NCI-H2227 treated with DMSO at 0.1 percent for 48 hours (cell line): ENCODE data around the gene CPPED1.
"Not testable (repeated sequence)": the region's sequence is repeated elsewhere in the genome, so short reads cannot be mapped to it uniquely, and the experiment has no call there.

Source experiments
- DNase-seq: peaks from one replicate; lab custom pipeline; 2025; lab: John Stamatoyannopoulos, UW

The CPPED1 gene

GRCh38 chr16:12766208-12766607, 37.5 kb downstream of the CPPED1 start:
- DNase-seq, result not testable (repeated sequence)

GRCh38 chr16:12764813-12765488, 38.7 kb downstream of the CPPED1 start:
- no peak for DNase-seq

DNA sequence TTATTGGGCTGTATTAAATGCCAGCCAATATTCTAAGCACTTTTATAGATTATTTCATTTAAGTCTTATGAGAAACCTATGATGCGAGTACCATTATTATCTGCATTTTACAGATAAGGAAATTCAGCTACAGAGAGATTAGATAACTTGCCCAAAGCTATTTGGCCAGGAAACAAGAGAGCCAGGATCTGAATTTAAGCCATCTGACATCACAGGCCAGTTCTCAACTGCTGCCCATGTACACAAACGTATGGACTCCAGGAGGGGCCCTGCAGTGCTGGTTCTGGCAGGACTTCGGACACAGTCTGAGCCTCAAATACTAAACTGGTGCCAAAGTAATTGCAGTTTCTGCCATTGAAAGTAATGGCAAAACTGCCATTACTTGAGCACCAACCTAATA, 40.2 kb downstream of the CPPED1 start:
- DNase-seq, result no peak

DNA sequence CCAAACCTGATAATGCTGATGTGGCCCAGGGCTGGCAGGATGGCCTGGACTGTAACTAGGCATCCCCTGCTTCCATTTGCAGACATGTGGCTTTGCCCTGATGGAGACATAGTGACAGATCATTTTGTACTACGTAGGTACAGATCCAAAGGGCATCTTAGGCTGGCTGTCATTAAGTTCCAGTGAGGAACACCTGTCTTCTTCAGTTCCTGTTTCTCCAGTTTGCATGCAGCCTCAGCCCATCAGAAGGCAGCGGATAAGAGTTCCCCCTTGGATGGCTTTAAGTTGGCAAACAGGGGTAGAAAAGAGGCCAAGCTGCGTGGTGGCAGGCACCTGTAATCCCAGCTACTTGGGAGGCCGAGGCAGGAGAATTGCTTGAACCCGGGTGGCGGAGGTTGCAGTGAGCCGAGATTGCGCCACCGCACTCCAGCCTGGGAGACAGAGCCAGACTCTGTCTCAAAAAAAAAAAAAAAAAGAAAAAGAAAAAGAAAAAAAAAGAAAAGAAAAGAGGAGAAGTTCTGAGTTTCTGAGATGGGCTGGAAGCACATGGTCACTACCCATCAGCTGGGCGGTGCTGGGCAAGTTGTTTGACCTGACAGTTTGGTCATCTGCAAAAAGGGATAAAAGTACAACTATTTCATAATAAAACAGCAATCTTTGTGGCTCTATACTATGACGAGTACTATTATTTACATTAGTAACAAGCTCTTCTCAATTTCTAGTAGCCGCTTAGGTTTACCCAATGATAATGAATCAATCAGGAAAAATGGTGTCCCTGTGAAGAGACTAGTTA, 42.7 kb downstream of the CPPED1 start:
- no peak for DNase-seq

DNA sequence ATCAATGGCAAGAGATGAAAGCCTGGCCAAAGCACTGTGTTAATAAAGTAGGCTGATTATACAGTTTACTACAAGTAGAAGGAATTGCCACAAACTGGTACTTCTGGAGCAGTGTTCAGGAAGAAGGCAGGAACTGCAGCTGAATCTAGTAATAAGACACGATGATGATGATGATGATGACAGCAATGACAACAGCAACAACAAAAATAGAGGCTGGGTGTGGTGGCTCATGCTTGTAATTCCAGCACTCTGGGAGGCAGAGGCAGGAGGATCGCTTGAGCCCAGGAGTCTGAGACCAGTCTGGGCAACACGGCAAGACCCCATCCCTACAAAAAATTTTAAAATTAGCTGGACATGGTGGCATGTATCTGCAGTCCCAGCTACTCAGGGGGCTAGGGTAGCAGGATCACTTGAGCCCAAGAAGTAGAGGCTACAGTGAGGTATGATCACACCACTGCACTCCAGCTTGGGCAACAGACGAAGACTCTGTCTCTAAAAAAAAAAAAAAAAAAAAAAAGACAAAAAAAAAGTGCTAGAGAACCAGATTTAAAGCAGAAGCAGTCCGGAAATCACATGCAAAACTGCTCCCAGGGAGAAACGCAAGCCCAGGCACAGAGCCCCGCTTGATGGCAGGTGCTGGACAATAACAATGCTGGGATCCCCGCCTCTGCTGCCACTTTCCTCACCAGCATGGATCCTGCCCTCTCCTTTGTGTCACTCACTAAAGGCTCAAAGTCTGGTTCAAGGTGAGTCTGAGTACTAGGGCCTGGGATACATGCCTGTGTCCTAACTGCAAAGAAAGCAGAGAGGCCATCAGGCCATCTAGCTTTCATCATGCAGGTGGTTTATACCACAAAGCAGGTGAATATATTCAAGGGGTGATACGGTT, 44.8 kb downstream of the CPPED1 start:
- no peak for DNase-seq

- no peak for DNase-seq
Measured at GRCh38 chr16:12758031-12758669, 45.5 kb downstream of the CPPED1 start.

GRCh38 chr16:12757546-12757945, 46.1 kb downstream of the CPPED1 start:
- no peak for DNase-seq

- DNase-seq, result no peak
Measured at GRCh38 chr16:12754824-12755543, 48.7 kb downstream of the CPPED1 start.

- DNase-seq, result no peak
Measured at GRCh38 chr16:12753203-12754023, 50.3 kb downstream of the CPPED1 start.

DNA sequence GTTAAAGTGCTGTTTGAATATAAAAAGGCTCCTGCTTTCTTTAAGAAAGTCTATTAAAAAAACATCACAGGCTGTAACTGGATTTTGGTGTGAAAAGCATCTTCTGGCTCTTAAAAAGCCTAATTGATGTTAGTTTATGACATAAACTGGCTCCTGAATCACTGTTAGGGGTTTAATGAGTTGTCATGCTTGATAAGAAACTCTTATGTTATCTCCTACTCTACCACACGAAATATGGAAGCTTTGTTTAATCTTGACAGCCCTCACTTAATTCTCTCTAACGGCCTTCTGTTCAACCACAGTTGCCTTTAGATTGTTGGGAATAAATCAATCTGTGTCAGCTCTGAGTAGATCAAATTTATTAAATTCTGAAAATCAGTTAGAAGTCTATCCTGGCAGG, 51.5 kb downstream of the CPPED1 start:
- DNase-seq, result no peak

- DNase-seq, result no peak
Measured at GRCh38 chr16:12750554-12750918, 53.2 kb downstream of the CPPED1 start.

DNA sequence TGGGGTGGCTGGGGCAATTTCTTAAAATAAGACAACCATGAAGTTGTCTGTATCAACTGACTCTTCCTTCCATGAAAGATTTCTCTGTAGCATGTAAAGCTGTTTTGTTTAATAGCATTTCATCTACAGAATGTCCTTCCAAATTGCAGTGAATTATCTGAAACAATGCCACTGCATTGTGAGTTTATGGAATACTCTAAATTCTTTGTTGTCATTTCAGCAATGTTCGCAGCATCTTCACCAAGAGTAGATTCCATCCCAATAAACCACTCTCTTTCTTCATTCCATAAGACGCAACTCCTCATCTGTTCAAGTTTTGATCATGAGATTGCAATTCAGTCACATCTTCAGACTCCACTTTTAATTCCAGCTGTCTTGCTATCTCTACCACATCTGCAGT, 54.6 kb downstream of the CPPED1 start:
- DNase-seq, result no peak

DNA sequence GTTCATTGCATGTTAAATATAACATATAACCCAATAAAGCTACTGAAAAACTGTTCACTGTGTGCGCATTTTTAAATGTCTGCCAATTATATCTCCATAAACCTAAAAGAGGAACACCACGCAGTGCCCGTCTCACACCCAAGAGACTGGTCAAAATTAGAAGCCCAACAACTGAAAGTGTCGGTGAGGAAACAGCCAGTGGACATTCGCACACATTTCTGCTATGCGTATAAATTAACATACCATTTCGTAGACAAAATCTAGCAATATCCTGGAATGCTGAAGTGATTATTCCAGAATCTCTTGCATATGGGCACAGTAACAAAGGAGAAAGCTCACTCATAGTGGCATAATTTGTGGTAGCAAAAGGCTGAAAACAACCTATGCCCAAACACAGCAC, 55.9 kb downstream of the CPPED1 start:
- no peak for DNase-seq

DNA sequence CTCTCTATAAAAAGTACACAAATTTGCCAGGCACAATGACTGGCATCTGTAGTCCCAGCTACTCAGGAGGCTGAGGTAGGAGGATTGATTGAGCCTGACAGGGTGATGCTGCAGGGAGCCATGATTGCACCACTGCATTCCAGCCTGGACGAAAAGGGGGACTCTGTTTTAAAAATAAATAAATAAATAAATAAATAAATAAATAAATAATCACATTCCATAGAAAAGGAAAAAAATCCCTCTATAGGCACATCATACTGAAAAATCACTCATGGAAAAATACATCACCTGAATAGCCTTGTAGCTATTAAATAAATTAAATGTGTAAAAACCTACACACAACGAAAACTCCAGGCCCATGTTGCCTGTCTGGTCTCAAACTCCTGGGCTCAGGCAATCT, 56.4 kb downstream of the CPPED1 start:
- no peak for DNase-seq

DNA sequence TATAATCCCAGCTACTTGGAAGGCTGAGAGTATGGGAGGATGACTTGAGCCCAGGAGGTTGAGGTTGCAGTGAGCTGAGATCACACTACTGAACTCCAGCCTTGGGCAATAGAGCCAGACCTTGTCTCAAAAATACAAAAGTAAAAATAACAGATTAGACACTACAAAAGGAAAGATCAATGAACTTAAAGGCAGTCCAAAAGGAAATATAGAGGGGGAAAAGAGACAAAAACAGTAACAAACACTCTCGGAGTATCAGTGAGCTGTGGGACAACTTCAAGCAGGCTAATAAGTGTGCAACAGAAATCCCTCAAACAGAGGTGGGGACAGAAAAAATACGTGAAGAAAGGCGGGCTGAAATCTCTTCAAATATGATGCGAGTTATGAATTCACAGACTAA, 58.8 kb downstream of the CPPED1 start:
- DNase-seq, result no peak

DNA sequence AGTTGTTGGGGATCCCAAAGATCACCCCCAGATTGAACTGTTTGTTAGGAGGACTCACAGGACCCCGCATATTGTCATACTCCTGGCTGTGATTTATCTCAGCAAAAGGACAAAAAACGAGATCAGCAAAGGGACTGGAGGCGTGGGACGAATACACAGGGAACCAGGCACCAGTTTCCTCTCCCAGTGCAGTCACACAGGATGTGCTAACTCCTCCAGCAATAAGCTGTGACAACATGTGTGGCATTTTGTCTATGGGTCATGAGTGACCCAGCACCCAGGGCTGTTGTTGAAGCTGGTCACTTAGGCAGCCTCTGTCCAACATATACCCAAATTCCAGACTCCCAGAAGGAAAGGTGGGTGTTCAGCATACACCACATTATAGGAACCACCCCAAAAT, 60.9 kb downstream of the CPPED1 start:
- DNase-seq, result no peak

- DNase-seq, result no peak
Measured at GRCh38 chr16:12740986-12741610, 62.6 kb downstream of the CPPED1 start.

- DNase-seq, result no peak
Measured at GRCh38 chr16:12739738-12740137, 63.9 kb downstream of the CPPED1 start.

DNA sequence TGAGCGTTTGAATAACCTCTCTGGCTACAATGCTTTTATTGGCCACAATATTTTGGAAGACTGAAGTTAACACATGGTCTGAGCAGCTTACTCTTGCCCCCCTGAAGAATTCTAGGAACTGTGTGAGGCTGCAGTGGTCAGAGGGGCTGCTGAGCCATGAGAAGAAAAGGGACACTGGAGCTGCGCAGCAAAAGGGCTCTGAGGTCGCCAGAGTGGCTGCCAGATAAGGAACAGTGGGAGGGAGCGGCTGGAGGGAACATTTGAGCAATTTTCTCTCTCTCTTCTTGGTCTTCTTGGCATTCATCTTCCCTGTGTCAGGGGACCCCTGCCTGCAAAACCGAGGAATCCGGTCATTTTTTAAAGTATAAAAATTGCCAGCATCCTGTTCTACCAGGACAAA, 66.1 kb downstream of the CPPED1 start:
- no peak for DNase-seq

- DNase-seq, result no peak
Measured at GRCh38 chr16:12735805-12736204, 67.9 kb downstream of the CPPED1 start.
